Measurements from ENCODE around the gene ZPBP2.
A peak's percentile ranks its signal among the peaks of the same experiment; 100 is the strongest.

ZPBP2 gene

GRCh38 chr17:39867880-39868553 is at the start of gene ZPBP2:
TSS of gene ZPBP2 (plus strand) at chr17:39868202. CDS start at chr17:39868355, 153 bp downstream.
- H3K4me3 ChIP-seq (ENCODE audit: low read length): peak within 1 kb of the TSS; percentile 47; the same call in 1 of the 2 replicates
- TF ChIP-seq ZNF274 (IDR thresholded peaks at IDR 0.05; ENCODE audit: low read depth, low read length): no peak

GRCh38 chr17:39818358-39819000 is 49.5 kb upstream of the ZPBP2 start:
- no peak for TF ChIP-seq ZNF274 (IDR thresholded peaks at IDR 0.05; ENCODE audit: low read depth, low read length)
- peak overlapping the region; percentile 48; the same call in 1 of the 2 replicates for H3K4me3 ChIP-seq (ENCODE audit: low read length)

- H3K4me3 ChIP-seq (ENCODE audit: low read length): no peak overlapping the region
- no peak for TF ChIP-seq ZNF274 (IDR thresholded peaks at IDR 0.05; ENCODE audit: low read depth, low read length)
These were observed 47.5 kb upstream of the ZPBP2 start for GRCh38 chr17:39820541-39820940.

GRCh38 chr17:39820987-39821386 is 47.0 kb upstream of the ZPBP2 start:
- H3K4me3 ChIP-seq (ENCODE audit: low read length): no peak overlapping the region
- TF ChIP-seq ZNF274 (IDR thresholded peaks at IDR 0.05; ENCODE audit: low read depth, low read length): no peak

- H3K4me3 ChIP-seq (ENCODE audit: low read length): no peak overlapping the region
- no peak for TF ChIP-seq ZNF274 (IDR thresholded peaks at IDR 0.05; ENCODE audit: low read depth, low read length)
These were observed 46.0 kb upstream of the ZPBP2 start for GRCh38 chr17:39822051-39822451.

GRCh38 chr17:39823407-39824054 is 44.5 kb upstream of the ZPBP2 start:
- TF ChIP-seq ZNF274 (IDR thresholded peaks at IDR 0.05; ENCODE audit: low read depth, low read length): no peak

GRCh38 chr17:39826334-39826733 is 41.7 kb upstream of the ZPBP2 start:
- TF ChIP-seq ZNF274 (IDR thresholded peaks at IDR 0.05; ENCODE audit: low read depth, low read length): no peak
- no peak overlapping the region for H3K4me3 ChIP-seq (ENCODE audit: low read length)

More at GRCh38 chr17:39823407-39824054, 44.5 kb upstream of the ZPBP2 start:
- no peak overlapping the region for H3K4me3 ChIP-seq (ENCODE audit: low read length)

GRCh38 chr17:39828443-39828842 is 39.6 kb upstream of the ZPBP2 start:
- no peak for TF ChIP-seq ZNF274 (IDR thresholded peaks at IDR 0.05; ENCODE audit: low read depth, low read length)
- no peak overlapping the region for H3K4me3 ChIP-seq (ENCODE audit: low read length)

GRCh38 chr17:39831588-39831987 is 36.4 kb upstream of the ZPBP2 start:
- no peak for TF ChIP-seq ZNF274 (IDR thresholded peaks at IDR 0.05; ENCODE audit: low read depth, low read length)
- no peak overlapping the region for H3K4me3 ChIP-seq (ENCODE audit: low read length)

- H3K4me3 ChIP-seq (ENCODE audit: low read length): no peak overlapping the region
- TF ChIP-seq ZNF274 (IDR thresholded peaks at IDR 0.05; ENCODE audit: low read depth, low read length): no peak
These were observed 34.0 kb upstream of the ZPBP2 start for GRCh38 chr17:39834017-39834416.

GRCh38 chr17:39835038-39835786 is 32.8 kb upstream of the ZPBP2 start:
- no peak for TF ChIP-seq ZNF274 (IDR thresholded peaks at IDR 0.05; ENCODE audit: low read depth, low read length)
- no peak overlapping the region for H3K4me3 ChIP-seq (ENCODE audit: low read length)

- no peak for TF ChIP-seq ZNF274 (IDR thresholded peaks at IDR 0.05; ENCODE audit: low read depth, low read length)
- no peak overlapping the region for H3K4me3 ChIP-seq (ENCODE audit: low read length)
These were observed 31.9 kb upstream of the ZPBP2 start for GRCh38 chr17:39836117-39836516.

- H3K4me3 ChIP-seq (ENCODE audit: low read length): no peak overlapping the region
- TF ChIP-seq ZNF274 (IDR thresholded peaks at IDR 0.05; ENCODE audit: low read depth, low read length): no peak
These were observed 29.9 kb upstream of the ZPBP2 start for GRCh38 chr17:39838057-39838456.

GRCh38 chr17:39838784-39839183 is 29.2 kb upstream of the ZPBP2 start:
- no peak for TF ChIP-seq ZNF274 (IDR thresholded peaks at IDR 0.05; ENCODE audit: low read depth, low read length)
- no peak overlapping the region for H3K4me3 ChIP-seq (ENCODE audit: low read length)

All from GM08714 (cell line).